GM23248 (cell line): ENCODE results near the gene GALNS. TPM values are rescaled to one million over a fixed set of nuclear protein-coding genes. Genes with fewer than 3 reads are reported as not detected.

Source experiments
- DNase-seq: peaks from one replicate; pipeline ENCODE4 v3.0.0-alpha.2; 2015
- H2AFZ ChIP-seq: fragments of 200-600 bp; sonication (generic); 2 replicates; pipeline ENCODE4 v1.6.1; 2016; ENCODE audit warnings: antibody characterized with exemption
- H3F3A ChIP-seq: fragments of 200-600 bp; sonication (generic); 2 replicates; pipeline ENCODE4 v1.6.1; 2016; ENCODE audit warnings: mild to moderate bottlenecking, antibody characterized with exemption, mixed run types; ENCODE audit not compliant: insufficient read depth
- H3K27ac ChIP-seq: fragments of 200-600 bp; sonication (generic); 2 replicates; pipeline ENCODE4 v1.5.1; 2016; ENCODE audit warnings: mild to moderate bottlenecking
- H3K27me3 ChIP-seq: fragments of 200-600 bp; sonication (generic); replicated peaks from 2 replicates; pipeline ENCODE4 v1.6.1; 2016; ENCODE audit warnings: mild to moderate bottlenecking; ENCODE audit not compliant: insufficient read depth
- H3K36me3 ChIP-seq: fragments of 200-600 bp; sonication (generic); 2 replicates; pipeline ENCODE4 v1.6.1; 2016; ENCODE audit warnings: low read depth, mild to moderate bottlenecking
- H3K4me1 ChIP-seq: fragments of 200-600 bp; sonication (generic); 2 replicates; pipeline ENCODE4 v1.6.1; 2016; ENCODE audit warnings: mild to moderate bottlenecking; ENCODE audit not compliant: insufficient read depth
- H3K4me2 ChIP-seq: fragments of 200-600 bp; sonication (generic); one replicate; pipeline ENCODE4 v1.6.1; 2016; ENCODE audit warnings: mild to moderate bottlenecking; ENCODE audit not compliant: unreplicated experiment
- H3K4me3 ChIP-seq: fragments of 200-600 bp; sonication (generic); 2 replicates; pipeline ENCODE4 v1.5.1; 2016; ENCODE audit warnings: mild to moderate bottlenecking
- H3K79me2 ChIP-seq: fragments of 200-600 bp; sonication (generic); 2 replicates; pipeline ENCODE4 v1.6.1; 2016; ENCODE audit warnings: mild to moderate bottlenecking; ENCODE audit not compliant: insufficient read depth
- H3K9ac ChIP-seq: fragments of 200-600 bp; sonication (generic); 2 replicates; pipeline ENCODE4 v1.6.1; 2016; ENCODE audit warnings: mild to moderate bottlenecking
- H3K9me2 ChIP-seq: fragments of 200-600 bp; sonication (generic); 2 replicates; pipeline ENCODE4 v1.6.1; 2016; ENCODE audit warnings: mixed run types, mild to moderate bottlenecking, moderate library complexity; ENCODE audit not compliant: insufficient read depth
- H3K9me3 ChIP-seq: fragments of 200-600 bp; sonication (generic); one replicate; pipeline ENCODE4 v1.6.1; 2017; ENCODE audit warnings: low read depth
- H4K20me1 ChIP-seq: fragments of 200-600 bp; sonication (generic); 2 replicates; pipeline ENCODE4 v1.6.0; 2016; ENCODE audit not compliant: insufficient read depth
- EZH2 ChIP-seq: fragments of 200-600 bp; sonication (generic); IDR thresholded peaks from 2 replicates; pipeline ENCODE4 v1.6.1; 2018; ENCODE audit warnings: antibody characterized with exemption, mild to moderate bottlenecking; ENCODE audit not compliant: insufficient read depth, poor library complexity, severe bottlenecking
- EZH2phosphoT487 ChIP-seq: fragments of 200-600 bp; sonication (generic); IDR thresholded peaks from 2 replicates; pipeline ENCODE4 v1.6.1; 2018; ENCODE audit warnings: antibody characterized with exemption, moderate library complexity, mild to moderate bottlenecking, low read depth; ENCODE audit not compliant: insufficient read depth
- WGBS, 2 experiments: methylation state at CpG; one replicate each; pipeline ENCODE4 v1.1.6; 2015 to 2017; ENCODE audit warnings: low lambda C conversion rate in 2 of 2, low coverage in 1 of 2; ENCODE audit errors: missing lambda C conversion rate in 2 of 2; 5-methylcytosine and 5-hydroxymethylcytosine counted together
- in situ Hi-C: fragments of 300-500 bp; cut with MboI; formaldehyde crosslinking; loops from 2 replicates; pipeline ENCODE4 v1.15.0; 2020
- polyA plus RNA-seq: library from polyadenylated mRNA; unstranded; fragments of >200 nt; fragmentation: Nextera tagmentation; extraction: Ambion mirVana; gene quantifications from 2 replicates; pipeline ENCODE4 v1.2.1, GENCODE V29; 2016
- total RNA-seq: library from RNA; depleted of rRNA; stranded (reverse); fragments of >200 nt; shearing (Covaris generic); gene quantifications from 2 replicates; pipeline ENCODE4 v1.2.3, GENCODE V29; 2014

GALNS gene
- total and polyA plus RNA-seq, 2 experiments from 2014 or later: 24.0 to 39.0 TPM

GRCh38 chr16:88886845-88887521, 30.2 kb upstream of the GALNS start:
- Histone ChIP-seq H3K4me2 (no peak overlapping the region), H2AFZ (no peak overlapping the region), H3K27me3 (no peaks in the 10 kb centered on the region), H3K4me1 (no peaks in the 10 kb centered on the region), H4K20me1 (no peaks in the 10 kb centered on the region), H3K36me3 (no peaks in the 10 kb centered on the region), H3K9me2 (no peaks in the 10 kb centered on the region), H3K27ac (no peak overlapping the region), H3K9ac (no peak overlapping the region), H3K4me3 (no peak overlapping the region), H3K9me3 (no peaks in the 10 kb centered on the region), H3F3A (no peaks in the 10 kb centered on the region), H3K79me2 (no peaks in the 10 kb centered on the region)
- in situ Hi-C loops: no loop called here
- 58 to 61% methylated on average over 33 to 39 of the region's 39 CpGs for WGBS, 2 experiments
- no peak for TF ChIP-seq EZH2
- TF ChIP-seq EZH2phosphoT487: no peak
- no peak for DNase-seq

GRCh38 chr16:88886420-88886844, 29.7 kb upstream of the GALNS start:
- H4K20me1 ChIP-seq: no peaks in the 10 kb centered on the region
- TF ChIP-seq EZH2phosphoT487: no peak
- TF ChIP-seq EZH2: no peak
- DNase-seq: no peak
- in situ Hi-C loops: no loop called here
- no peaks in the 10 kb centered on the region for H3K9me3 ChIP-seq
- WGBS, 2 experiments: 84 to 91% methylated on average over 13 to 15 of the region's 15 CpGs
- no peaks in the 10 kb centered on the region for H3K9me2 ChIP-seq
- no peak overlapping the region for H3K27ac ChIP-seq
- H2AFZ ChIP-seq: no peak overlapping the region
- H3K27me3 ChIP-seq: no peaks in the 10 kb centered on the region
- H3K4me3 ChIP-seq: no peak overlapping the region
- H3K79me2 ChIP-seq: no peaks in the 10 kb centered on the region
- no peak overlapping the region for H3K9ac ChIP-seq
- no peak overlapping the region for H3K4me2 ChIP-seq
- no peaks in the 10 kb centered on the region for H3F3A ChIP-seq
- H3K4me1 ChIP-seq: no peaks in the 10 kb centered on the region
- H3K36me3 ChIP-seq: no peaks in the 10 kb centered on the region

- no peaks in the 10 kb centered on the region for H3K36me3 ChIP-seq
- WGBS, 2 experiments: 82 to 84% methylated on average over 25 to 28 of the region's 28 CpGs
- in situ Hi-C loops: no loop called here
Measured at GRCh38 chr16:88885693-88886280, 29.0 kb upstream of the GALNS start.

GRCh38 chr16:88884569-88885271, 28.0 kb upstream of the GALNS start:
- in situ Hi-C loops: no loop called here

More at GRCh38 chr16:88885693-88886280, 29.0 kb upstream of the GALNS start:
- H3K27me3 ChIP-seq: no peaks in the 10 kb centered on the region
- H3K4me3 ChIP-seq: no peak overlapping the region
- H3K9me2 ChIP-seq: no peaks in the 10 kb centered on the region
- TF ChIP-seq EZH2phosphoT487 (no peak), EZH2 (no peak)
- H3K79me2 ChIP-seq: no peaks in the 10 kb centered on the region
- DNase-seq: no peak
- H3K9ac ChIP-seq: no peak overlapping the region
- no peaks in the 10 kb centered on the region for H3K9me3 ChIP-seq
- no peak overlapping the region for H3K27ac ChIP-seq
- no peaks in the 10 kb centered on the region for H3F3A ChIP-seq
- H3K4me1 ChIP-seq: no peaks in the 10 kb centered on the region
- H2AFZ ChIP-seq: no peak overlapping the region
- no peak overlapping the region for H3K4me2 ChIP-seq
- H4K20me1 ChIP-seq: no peaks in the 10 kb centered on the region

More at GRCh38 chr16:88884569-88885271, 28.0 kb upstream of the GALNS start:
- Histone ChIP-seq H3K79me2 (no peaks in the 10 kb centered on the region), H3K27ac (no peak overlapping the region), H3F3A (no peaks in the 10 kb centered on the region), H3K4me2 (no peak overlapping the region), H3K9ac (no peak overlapping the region), H2AFZ (no peak overlapping the region), H3K9me2 (no peaks in the 10 kb centered on the region), H3K4me1 (no peaks in the 10 kb centered on the region), H3K4me3 (no peak overlapping the region), H3K36me3 (no peaks in the 10 kb centered on the region), H3K27me3 (no peaks in the 10 kb centered on the region), H3K9me3 (no peaks in the 10 kb centered on the region), H4K20me1 (no peaks in the 10 kb centered on the region)
- no peak for DNase-seq
- no peak for TF ChIP-seq EZH2
- no peak for TF ChIP-seq EZH2phosphoT487
- WGBS, 2 experiments: 85 to 91% methylated on average over 31 to 37 of the region's 39 CpGs
